NCI-H774 (cell line): ENCODE results near the gene APLF.
"Not testable (repeated sequence)": the region's sequence is repeated elsewhere in the genome, so short reads cannot be mapped to it uniquely, and the experiment has no call there.

ENCODE experiments used
- DNase-seq: peaks from one replicate; lab custom pipeline; 2025; lab: John Stamatoyannopoulos, UW

APLF gene

DNA sequence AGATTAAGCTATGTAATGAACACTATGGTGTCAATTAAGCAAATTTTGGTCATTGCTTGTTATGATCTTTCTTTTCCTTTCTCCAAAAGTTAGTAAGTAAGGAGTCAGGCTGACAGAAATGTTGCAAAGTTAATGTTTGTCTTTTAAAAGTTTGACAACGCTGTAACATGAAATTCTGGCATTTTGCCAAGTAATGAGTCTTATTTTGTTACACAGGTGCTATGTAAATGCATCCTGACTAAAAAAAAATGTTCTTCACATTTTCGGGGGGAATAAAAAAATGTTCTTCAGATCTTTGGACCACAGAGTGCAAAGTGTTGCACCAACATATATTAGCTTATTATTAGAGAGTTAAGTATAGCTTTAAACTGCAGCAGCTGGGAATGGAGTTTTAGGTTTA, 121.2 kb downstream of the APLF start:
- no peak for DNase-seq

DNA sequence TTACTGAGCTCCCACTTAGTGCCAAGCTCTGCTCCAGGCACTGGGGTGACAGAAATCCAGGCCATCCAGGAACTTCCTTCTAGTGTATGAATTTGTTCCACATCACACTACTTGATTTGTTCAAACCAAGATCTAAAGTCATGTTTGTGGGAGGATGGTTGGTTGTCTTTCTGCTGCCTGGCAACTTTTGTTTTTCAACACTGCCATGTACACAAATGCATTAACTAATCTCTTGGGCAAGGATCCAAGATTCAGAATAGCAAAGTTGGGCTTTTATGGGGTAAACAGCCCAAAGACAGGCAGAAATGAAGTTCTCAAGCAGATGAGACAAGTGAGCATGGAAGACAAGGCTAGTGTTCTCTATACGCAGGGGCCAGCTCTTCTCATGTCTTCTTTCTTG, 122.6 kb downstream of the APLF start:
- DNase-seq = no peak

DNA sequence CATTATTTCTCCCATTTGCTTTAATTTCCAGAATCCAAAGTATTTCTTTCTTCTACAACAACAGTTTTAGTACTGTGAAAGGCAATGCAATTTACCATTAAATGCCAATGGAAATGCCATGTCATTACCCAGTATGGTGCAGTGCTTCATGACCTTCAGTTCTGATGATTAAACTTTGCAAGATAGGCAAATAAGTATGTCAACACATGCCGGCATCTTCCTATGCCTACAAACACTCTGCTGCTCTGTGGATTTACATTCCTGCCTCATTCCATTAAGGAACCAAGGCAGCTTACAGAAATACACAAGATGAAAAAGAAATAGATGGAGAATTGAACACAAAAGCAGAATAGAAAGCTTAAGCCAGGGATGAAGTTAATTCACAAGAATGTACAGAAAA, 123.3 kb downstream of the APLF start:
- DNase-seq = no peak

DNA sequence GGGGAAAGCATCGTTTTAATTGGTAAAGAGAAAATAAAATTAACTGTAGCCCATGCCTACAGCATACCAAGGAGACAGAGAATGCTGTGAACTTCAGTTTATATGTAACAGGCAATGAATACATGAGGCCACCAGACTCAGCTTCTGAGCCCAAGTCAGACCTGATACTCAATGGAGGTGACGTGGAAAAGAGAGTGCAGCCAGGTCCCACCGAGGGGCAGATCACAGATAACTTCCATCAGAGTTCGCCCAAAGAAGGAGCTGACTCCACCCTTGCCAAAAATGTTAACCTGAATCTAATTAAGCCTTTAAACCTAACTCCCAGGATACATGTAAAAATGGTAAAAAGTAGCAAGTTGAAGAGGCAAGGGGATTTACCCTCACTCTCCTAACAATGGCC, 123.8 kb downstream of the APLF start:
- no peak for DNase-seq

DNA sequence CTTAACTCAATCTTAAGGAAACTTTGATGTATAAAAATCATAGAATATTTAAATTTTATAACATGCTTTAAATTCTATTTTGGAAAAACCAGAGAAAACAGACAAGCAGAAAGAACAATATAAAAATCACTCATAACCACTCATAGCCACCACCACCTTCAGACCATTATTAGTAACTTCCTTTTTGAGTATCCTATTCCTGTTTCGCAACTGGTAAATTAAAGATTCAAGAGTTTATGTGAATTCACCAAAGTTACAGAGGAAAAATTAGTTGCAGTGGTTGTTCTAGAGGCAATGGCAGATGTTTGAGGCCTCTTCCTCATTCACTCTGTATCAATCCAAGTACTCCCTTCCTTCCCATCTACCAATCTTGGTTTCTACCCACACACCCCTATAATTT, 126.7 kb downstream of the APLF start:
- no peak for DNase-seq

DNA sequence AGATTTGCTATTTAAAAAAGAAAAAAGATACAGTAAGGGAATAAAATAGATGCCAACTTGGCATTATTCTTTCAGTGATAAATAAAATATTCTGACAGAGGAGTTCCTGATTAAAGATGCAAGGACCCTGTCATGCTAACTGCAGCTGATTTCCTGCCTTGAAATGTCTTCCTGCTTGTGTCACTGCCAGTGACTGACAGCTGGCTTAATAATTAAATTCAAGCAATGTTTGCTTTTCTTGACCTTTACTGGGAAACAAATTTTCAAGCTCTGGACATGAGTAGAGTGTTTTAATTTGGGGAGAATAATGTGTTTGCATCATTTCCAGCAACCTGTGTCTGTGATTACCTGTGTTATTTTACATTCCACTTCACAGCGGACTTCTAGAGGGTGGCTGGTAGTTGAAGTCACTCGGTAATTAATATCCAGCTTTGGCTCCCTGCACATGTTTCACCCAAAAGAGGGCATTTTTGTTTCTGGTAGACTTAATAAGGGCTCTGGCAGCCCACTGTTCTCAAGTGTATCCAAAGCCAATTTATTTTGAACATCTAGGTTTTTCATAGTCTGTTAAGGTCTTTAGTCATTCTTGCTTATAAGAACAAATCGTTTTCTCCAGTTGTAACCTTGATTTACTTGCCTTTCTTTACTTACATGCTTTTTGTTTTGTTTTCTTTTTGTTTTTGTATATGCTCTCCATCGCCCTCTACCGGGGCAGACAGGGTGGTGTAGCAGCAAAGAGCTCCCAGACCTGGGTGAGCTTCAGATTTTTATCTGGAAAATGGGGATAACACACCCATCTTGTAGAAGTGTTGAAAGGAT, 127.5 kb downstream of the APLF start:
- DNase-seq = peak; percentile 35

DNA sequence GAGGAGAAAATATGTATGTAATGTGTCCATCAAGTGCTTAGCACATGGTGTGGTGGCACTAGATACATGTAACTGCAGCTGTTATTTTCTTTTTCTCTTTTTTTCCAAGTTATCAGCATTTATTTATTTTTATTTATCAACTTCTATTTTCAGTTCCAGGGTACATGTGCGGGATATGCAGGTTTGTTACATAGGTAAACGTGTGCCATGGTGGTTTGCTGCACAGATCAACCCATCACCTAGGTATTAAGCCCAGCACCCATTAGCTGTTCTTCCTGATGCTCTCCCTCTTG, 128.1 kb downstream of the APLF start:
- not testable (repeated sequence) for DNase-seq

DNA sequence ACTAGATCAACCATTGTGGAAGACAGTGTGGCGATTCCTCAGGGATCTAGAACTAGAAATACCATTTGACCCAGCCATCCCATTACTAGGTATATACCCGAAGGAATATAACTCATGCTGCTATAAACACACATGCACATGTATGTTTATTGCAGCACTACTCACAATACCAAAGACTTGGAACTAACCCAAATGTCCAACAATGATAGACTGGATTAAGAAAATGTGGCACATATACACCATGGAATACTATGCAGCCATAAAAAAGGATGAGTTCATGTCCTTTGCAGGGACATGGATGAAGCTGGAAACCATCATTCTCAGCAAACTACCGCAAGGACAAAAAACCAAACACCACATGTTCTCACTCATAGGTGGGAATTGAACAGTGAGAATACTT, 133.1 kb downstream of the APLF start:
- not testable (repeated sequence) for DNase-seq

DNA sequence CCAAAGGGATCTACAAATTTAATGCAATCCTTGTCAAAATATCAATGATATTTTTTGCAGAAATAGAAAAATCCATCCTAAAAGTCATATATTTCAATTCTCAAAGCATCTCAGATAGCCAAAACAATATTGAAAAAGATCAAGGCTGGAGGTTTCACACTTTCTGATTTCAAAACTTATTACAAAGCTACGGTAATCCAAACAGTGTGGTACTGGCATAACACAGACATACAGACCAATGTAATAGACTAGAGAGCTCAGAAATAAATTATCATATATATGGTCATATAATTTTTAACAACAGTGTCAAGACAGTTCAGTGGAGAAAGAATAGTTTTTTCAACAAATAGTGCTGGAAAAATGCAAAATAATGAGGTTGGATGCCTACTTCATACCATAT, 135.7 kb downstream of the APLF start:
- DNase-seq = no peak

DNA sequence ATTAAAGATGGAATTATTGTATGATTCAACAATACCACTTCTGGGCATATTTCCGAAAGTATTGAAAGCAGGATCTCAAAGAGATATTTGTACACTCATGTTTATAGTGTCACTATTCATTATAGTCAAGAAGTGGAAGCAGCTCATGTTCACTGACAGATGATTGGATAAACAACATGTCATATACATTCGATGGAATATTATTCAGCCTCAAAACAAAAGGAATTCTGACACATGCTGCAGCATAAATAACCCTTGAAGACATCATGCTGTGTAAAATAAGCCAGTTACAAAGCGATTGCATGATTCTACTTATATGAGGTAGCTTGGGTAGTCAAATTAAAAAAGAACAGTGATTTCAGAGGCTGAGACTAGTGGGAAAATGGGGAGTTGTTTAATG, 136.7 kb downstream of the APLF start:
- no peak for DNase-seq

DNA sequence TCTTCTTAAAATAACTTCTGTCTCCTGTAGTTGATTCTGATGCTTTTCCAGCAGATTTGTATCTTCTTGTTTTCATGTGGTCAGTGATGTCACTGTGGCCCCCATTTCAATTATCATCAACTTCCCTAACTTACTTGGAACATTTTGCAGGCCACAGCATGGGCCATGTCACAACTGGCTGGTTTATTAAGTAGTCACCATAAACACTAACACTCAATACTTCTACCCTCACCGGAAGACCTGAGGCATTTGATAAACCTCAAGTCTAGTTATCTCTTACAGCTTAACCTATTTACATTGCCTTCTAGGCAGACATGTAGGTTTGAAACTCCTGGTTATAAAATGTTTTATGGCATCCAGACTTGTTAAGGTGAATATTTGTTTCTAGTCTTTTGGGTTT, 138.6 kb downstream of the APLF start:
- no peak for DNase-seq

DNA sequence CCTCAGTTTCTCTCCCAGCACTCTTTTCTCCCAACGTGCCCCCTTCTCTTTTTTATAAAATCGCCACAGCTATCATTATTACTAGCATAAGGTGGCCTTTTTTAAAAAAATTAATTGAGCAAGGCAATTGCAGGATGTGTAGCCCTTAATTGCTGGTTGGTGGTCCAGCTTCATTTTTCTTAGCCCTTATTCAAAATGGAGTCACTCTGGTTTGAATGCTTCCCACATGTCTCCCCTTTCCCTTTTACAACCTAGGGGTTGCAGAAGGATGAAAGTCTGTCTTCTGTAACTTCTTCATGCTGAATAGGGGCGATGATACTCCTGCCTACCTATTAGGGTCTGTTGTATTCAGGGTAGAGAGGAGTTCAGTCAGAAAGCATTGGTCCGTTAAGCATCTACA, 139.4 kb downstream of the APLF start:
- DNase-seq = no peak

DNA sequence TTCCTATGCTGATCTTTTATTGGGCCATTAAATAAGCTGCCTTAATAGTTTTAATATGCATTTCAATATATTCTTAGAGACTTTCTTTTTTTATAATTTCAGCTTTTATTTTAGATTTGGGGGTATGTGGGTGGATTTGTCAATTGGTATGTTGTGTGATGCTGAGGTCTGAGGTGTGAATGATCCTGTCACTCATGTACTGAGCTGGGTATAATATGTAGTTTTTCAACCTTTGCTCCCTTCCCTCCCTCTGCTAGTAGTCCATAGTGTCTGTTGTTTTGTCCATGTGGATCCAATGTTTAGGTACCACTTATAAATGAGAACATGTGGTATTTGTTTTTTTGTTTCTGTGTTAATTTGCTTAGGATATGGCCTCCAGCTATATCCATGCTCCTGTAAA, 140.5 kb downstream of the APLF start:
- no peak for DNase-seq

DNA sequence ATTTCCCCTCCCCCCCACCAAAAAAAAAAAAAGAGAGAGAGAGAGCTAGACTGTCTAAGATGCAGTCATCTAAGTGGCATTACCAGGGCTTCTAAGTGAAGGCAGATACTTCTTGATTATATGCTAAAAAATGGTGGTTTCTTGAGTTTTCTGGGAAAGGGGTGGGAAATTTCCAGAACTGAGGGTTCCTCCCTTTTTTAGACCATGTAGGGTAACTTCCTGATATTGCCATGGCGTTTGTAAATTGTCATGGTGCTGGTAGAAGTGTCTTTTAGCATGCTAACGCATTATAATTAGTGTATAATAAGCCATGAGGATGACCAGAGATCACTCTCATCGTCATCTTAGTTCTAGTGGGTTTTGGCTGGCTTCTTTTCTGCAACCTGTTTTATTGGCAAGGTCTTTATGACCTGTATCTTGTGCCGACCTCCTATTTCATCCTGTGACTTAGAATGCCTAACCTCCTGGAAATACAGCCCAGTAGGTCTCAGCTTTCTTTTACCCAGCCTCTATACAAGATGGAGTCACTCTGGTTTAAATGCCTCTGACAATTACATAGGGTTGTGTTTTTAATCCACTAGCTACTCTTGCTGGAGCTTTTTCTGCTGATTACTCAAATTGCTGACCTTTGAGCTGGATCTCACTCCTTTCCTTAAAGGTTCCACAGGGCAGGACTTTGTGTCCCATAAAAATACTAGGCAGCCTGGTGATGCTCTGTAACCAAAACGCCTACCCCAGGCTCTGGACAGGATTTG, 145.6 kb downstream of the APLF start:
- DNase-seq = no peak

DNA sequence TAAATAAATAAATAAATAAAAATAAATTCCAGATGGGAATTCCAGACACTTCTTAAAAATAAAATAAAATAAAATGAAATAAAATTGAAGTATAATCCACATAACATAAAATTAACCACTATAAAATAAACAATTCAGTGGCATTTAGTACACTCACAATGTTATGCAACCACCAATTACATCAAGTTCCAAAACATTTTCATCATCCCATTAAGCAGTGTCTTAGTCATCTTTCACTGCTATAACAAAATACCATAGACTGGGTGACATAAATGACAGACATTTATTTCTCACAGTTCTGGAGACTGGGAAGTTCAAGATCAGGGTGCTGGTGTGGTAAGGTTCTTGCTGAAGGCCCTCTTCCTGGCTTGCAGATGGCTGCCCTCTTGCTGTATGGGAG, 153.4 kb downstream of the APLF start:
- DNase-seq = no peak

DNA sequence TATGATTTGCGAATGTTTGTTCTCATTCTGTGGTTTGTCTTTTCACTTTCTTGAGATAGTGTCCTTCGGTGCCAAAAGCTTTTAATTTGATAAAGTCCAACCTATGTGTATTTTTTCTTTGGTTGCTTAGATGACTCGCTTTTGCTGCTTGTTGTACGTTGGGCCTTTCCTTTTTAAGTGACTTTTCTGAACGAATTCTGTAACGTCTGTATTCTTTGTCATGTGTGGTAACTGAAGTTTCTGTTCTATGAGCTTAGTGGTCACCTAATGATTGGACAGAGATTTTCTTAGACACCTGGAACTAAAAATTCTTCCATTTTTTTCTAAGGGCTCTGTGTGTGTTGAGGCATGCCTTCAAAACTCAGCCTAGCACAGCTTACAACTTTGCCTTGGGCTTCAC, 156.4 kb downstream of the APLF start:
- DNase-seq = no peak

DNA sequence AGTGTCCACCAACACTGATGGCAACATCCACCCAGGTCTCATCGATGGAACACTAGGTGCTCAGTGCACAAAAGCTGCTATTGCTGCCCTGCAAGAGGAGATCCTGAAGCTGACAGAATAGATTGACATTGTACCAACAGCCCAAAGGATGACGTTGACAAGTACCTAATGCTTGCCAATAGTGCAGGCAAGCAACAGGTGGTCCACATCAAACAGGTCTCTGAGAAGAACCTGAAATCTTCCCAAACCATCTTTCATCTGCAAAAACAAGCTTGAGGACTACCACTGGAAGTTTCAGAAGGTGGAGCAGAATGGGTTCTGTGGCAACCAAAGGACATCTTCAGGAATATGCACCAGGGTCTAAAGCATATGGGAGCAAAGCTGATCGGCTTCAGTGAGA, 160.2 kb downstream of the APLF start:
- no peak for DNase-seq
